Cardiac muscle cell (in vitro differentiated cells and primary cell): ENCODE results near the gene LINC01488. TPM values are rescaled to one million over a fixed set of nuclear protein-coding genes. Genes with fewer than 3 reads are reported as not detected.

Experiments
- DNase-seq, 2 donors: peaks; one replicate each; pipeline versions ENCODE4 v3.0.0 to v3.0.0-alpha.2; 2010 to 2017; ENCODE audit warnings: low read depth in 1 of 2, low spot score in 1 of 2
- H3K27ac ChIP-seq: fragments of 200-600 bp; sonication (generic); 2 replicates; pipeline ENCODE4 v1.5.1; 2016
- H3K27me3 ChIP-seq: fragments of 200-600 bp; sonication (generic); 2 replicates; pipeline ENCODE4 v1.6.0; 2016; ENCODE audit warnings: control low read depth
- H3K36me3 ChIP-seq: fragments of 200-600 bp; sonication (generic); 2 replicates; pipeline ENCODE4 v1.5.1; 2016; ENCODE audit warnings: control low read depth
- H3K4me1 ChIP-seq: fragments of 200-600 bp; sonication (generic); 2 replicates; pipeline ENCODE4 v1.8.1; 2017; ENCODE audit warnings: low read depth, mild to moderate bottlenecking, mixed run types
- H3K4me3 ChIP-seq: fragments of 200-600 bp; sonication (generic); 2 replicates; pipeline ENCODE4 v1.5.1; 2016; ENCODE audit warnings: mild to moderate bottlenecking
- H3K9me3 ChIP-seq: fragments of 200-600 bp; sonication (generic); 2 replicates; pipeline ENCODE4 v1.5.1; 2017; ENCODE audit warnings: low read depth, mild to moderate bottlenecking, control low read depth
- CTCF ChIP-seq: IDR thresholded peaks from 2 replicates; pipeline ENCODE4 v1.5.1; 2012; ENCODE audit warnings: low read depth, mild to moderate bottlenecking, low read length
- polyA plus RNA-seq: library from polyadenylated mRNA; unstranded; fragments of >200 nt; fragmentation: Nextera tagmentation; extraction: Ambion mirVana; gene quantifications from 2 replicates; pipeline ENCODE4 v1.2.1, GENCODE V29; 2016
- total RNA-seq: library from RNA; depleted of rRNA; stranded (reverse); fragments of >200 nt; gene quantifications from 2 replicates; pipeline ENCODE4 v1.2.3, GENCODE V29; 2016

LINC01488 gene
- total and polyA plus RNA-seq, 2 experiments from 2014 or later: 1.1 to 1.6 TPM

DNA sequence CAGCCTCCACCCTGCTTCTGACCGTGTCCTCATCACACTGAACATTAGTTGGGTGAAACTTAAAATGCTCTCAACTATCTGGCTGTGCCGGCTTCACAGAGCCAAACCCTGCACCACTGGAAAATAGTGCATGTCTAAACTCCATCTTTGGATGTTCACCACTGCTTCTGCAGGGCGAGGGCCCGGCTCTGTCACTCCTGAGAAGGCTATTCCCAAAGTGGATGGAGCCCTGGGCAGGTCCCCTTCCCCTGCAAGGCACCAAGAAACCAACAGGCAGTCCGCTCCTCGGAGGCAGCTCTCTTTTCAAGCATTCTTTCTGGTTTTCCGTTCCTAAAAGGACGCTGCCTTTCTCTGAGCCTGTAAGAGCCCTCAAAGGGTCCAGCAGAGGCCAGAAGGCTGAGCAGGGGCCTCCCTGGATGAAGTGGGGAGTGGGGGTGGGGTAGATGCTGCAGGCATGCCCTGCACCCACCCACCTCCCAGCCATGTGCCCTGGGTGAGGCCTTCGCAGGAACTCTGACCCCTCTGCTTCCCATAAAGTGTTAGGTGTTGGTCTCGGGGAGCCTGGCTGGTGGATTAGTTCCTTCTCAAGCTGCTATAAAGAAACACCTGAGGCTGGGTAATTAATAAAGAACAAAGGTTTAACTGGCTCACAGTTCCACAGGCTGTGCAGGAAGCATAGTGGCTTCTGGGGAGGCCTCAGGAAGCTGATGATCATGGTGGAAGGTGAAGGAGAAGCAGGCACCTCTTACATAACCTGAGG lies 23.3 kb downstream of the LINC01488 start:
- Histone ChIP-seq H3K27me3 (no peaks in the 10 kb centered on the region), H3K4me3 (no peak overlapping the region), H3K36me3 (no peaks in the 10 kb centered on the region), H3K9me3 (no peaks in the 10 kb centered on the region), H3K4me1 (no peaks in the 10 kb centered on the region), H3K27ac (no peak overlapping the region)
- no peak for TF ChIP-seq CTCF
- DNase-seq: no peak

- no peak for TF ChIP-seq CTCF
- H3K27ac ChIP-seq: no peak overlapping the region
These were observed 27.5 kb downstream of the LINC01488 start for GRCh38 chr11:69508974-69509373.

DNA sequence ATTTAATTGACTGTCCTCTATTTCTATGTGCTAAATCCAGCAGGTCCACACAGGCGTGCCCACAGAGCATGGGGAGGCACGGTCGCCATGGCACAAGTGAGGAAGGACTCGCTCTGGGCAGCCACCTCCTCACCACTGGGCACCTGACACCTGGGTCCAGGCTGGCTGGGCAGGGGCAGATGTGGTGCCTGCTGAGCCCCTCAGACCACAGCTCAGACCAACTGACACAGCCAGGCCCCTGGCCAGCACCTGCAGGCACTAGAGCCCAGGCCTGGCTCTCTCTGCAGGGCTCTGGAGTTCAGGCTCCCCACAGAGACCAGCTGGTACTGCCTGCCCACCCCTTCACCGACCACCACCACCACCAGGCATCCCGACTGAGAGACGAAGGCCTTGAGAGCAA lies 27.9 kb downstream of the LINC01488 start:
- DNase-seq: no peak
- no peaks in the 10 kb centered on the region for H3K9me3 ChIP-seq
- no peak for TF ChIP-seq CTCF
- H3K4me1 ChIP-seq: no peaks in the 10 kb centered on the region
- no peak overlapping the region for H3K4me3 ChIP-seq
- H3K27me3 ChIP-seq: no peaks in the 10 kb centered on the region
- H3K27ac ChIP-seq: no peak overlapping the region
- H3K36me3 ChIP-seq: no peaks in the 10 kb centered on the region

More at GRCh38 chr11:69508974-69509373, 27.5 kb downstream of the LINC01488 start:
- Histone ChIP-seq H3K4me3 (no peak overlapping the region), H3K27me3 (no peaks in the 10 kb centered on the region), H3K4me1 (no peaks in the 10 kb centered on the region), H3K36me3 (no peaks in the 10 kb centered on the region), H3K9me3 (no peaks in the 10 kb centered on the region)
- DNase-seq: peak in 1 of 2 donors; percentile 8

DNA sequence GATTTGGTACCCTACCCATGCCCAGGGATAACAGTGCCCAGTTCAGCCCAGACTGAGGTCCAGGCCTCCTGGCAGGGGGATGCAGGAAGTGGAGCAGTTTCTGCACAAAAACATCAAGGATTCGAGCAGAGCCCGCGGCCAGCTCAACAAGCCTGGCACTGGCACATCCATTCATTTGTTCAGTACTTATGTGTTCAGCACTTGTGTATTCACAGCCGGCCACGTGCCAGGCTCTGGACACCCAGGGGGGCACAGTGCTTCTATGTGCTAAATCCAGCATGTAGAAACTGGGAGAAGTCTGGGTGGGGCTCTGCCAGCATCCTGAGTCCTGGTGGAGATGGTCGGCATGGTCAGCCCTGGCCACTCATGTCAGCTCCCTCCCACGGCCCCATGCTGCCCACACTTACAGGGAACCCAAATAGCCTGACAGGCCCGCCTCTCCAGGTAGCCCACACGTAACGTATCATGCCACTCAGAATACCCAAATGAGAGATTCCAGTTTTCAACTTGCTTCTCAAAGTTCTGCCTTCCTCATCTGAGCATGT lies 28.5 kb downstream of the LINC01488 start:
- no peak for TF ChIP-seq CTCF
- Histone ChIP-seq H3K4me3 (no peak overlapping the region), H3K27ac (no peak overlapping the region), H3K36me3 (no peaks in the 10 kb centered on the region), H3K4me1 (no peaks in the 10 kb centered on the region), H3K9me3 (no peaks in the 10 kb centered on the region), H3K27me3 (no peaks in the 10 kb centered on the region)
- DNase-seq: no peak

GRCh38 chr11:69510471-69511357 lies 29.3 kb downstream of the LINC01488 start:
- Histone ChIP-seq H3K36me3 (no peaks in the 10 kb centered on the region), H3K9me3 (no peaks in the 10 kb centered on the region), H3K4me3 (no peak overlapping the region), H3K4me1 (no peaks in the 10 kb centered on the region), H3K27ac (no peak overlapping the region), H3K27me3 (no peaks in the 10 kb centered on the region)
- DNase-seq: peak in 1 of 2 donors; percentile 21
- TF ChIP-seq CTCF: no peak
